GM18861 (cell line): ENCODE measurements around the gene ARHGAP10.

Experiments
- ATAC-seq: cut with Tn5 transposase; IDR thresholded peaks from one replicate; pipeline ENCODE4 v1.9.1; 2021; ENCODE audit not compliant: unreplicated experiment

ARHGAP10 gene

GRCh38 chr4:147943159-147943638 is 211.3 kb downstream of the ARHGAP10 start:
- ATAC-seq: peak; percentile 89

- peak; percentile 26 for ATAC-seq
Observed at GRCh38 chr4:147944249-147944648, 212.4 kb downstream of the ARHGAP10 start.

- no peak for ATAC-seq
Observed at GRCh38 chr4:147944670-147945260, 212.9 kb downstream of the ARHGAP10 start.

- ATAC-seq: no peak
Observed at GRCh38 chr4:147948336-147948735, 216.4 kb downstream of the ARHGAP10 start.

- no peak for ATAC-seq
Observed at GRCh38 chr4:147950261-147950660, 218.4 kb downstream of the ARHGAP10 start.

GRCh38 chr4:147950841-147951240 is 219.0 kb downstream of the ARHGAP10 start:
- ATAC-seq: no peak

- ATAC-seq: no peak
Observed at GRCh38 chr4:147954850-147955249, 223.0 kb downstream of the ARHGAP10 start.

- no peak for ATAC-seq
Observed at GRCh38 chr4:147955827-147956558, 224.1 kb downstream of the ARHGAP10 start.

GRCh38 chr4:147957446-147957845 is 225.6 kb downstream of the ARHGAP10 start:
- no peak for ATAC-seq

GRCh38 chr4:147958057-147958456 is 226.2 kb downstream of the ARHGAP10 start:
- ATAC-seq: no peak

- no peak for ATAC-seq
Observed at GRCh38 chr4:147958489-147959065, 226.7 kb downstream of the ARHGAP10 start.

- peak; percentile 93 for ATAC-seq
Observed at GRCh38 chr4:147960971-147961370, 229.1 kb downstream of the ARHGAP10 start.

- no peak for ATAC-seq
Observed at GRCh38 chr4:147963839-147964238, 232.0 kb downstream of the ARHGAP10 start.

- no peak for ATAC-seq
Observed at GRCh38 chr4:147964266-147964880, 232.5 kb downstream of the ARHGAP10 start.

GRCh38 chr4:147965056-147965455 is 233.2 kb downstream of the ARHGAP10 start:
- no peak for ATAC-seq

- ATAC-seq: no peak
Observed at GRCh38 chr4:147965873-147966272, 234.0 kb downstream of the ARHGAP10 start.

- no peak for ATAC-seq
Observed at GRCh38 chr4:147968641-147969040, 236.8 kb downstream of the ARHGAP10 start.

- no peak for ATAC-seq
Observed at GRCh38 chr4:147969573-147970385, 237.9 kb downstream of the ARHGAP10 start.

GRCh38 chr4:147971116-147971515 is 239.2 kb downstream of the ARHGAP10 start:
- ATAC-seq: no peak

- ATAC-seq: no peak
Observed at GRCh38 chr4:147975325-147975724, 243.4 kb downstream of the ARHGAP10 start.
